ENCODE data around the gene CSNK1D. TPM values are rescaled to one million over a fixed set of nuclear protein-coding genes. Genes with fewer than 3 reads are reported as not detected.

CSNK1D gene
- total RNA-seq, 1 experiment from 2014 or later = 137 TPM

GRCh38 chr17:82223517-82223916 is 50.0 kb downstream of the CSNK1D start:
- H3K23ac ChIP-seq (ENCODE audit: insufficient read length, low read depth, low read length) = no peak overlapping the region
- TF ChIP-seq CTCF (conservative IDR thresholded peaks at IDR 0.05) = no peak
- Mint-ChIP-seq H3K9me3 (0 out of 5 replicates have a peak, but pooled peaks cover 0 to 3% of the 10 kb centered on the region in 2 experiments), H3K36me3 (ENCODE audit: insufficient read depth in 1 of 3, low read depth in 3 of 3) (no peaks in the 10 kb centered on the region; a peak in 1 of 7 replicates), H3K27ac (no peak overlapping the region), H3K27me3 (ENCODE audit: low read depth) (peaks cover 57% of the 10 kb centered on the region), H3K4me3 (no peak overlapping the region), H3K4me1 (no peaks in the 10 kb centered on the region)
- no peak overlapping the region for H3K18ac ChIP-seq (ENCODE audit: insufficient read length, low read depth, low read length)
- H3K79me1 ChIP-seq (ENCODE audit: insufficient read depth, low read depth, low read length, poor library complexity, severe bottlenecking) = no peaks in the 10 kb centered on the region
- DNase-seq = no peak
- H2BK120ac ChIP-seq (ENCODE audit: low read depth, low read length, poor library complexity, severe bottlenecking) = no peak overlapping the region
- H3K27ac ChIP-seq (ENCODE audit: insufficient read length, low read depth, low read length) = no peak overlapping the region
- no peak overlapping the region for H2BK5ac ChIP-seq (ENCODE audit: insufficient read length, low read length)
- no peak overlapping the region for H3K4me2 ChIP-seq (ENCODE audit: insufficient read depth, insufficient read length, low read length)
- no peak overlapping the region for H3K14ac ChIP-seq (ENCODE audit: insufficient read depth, low read length)
- H3K27me3 ChIP-seq (ENCODE audit: insufficient read depth, low read length) = peaks cover 8% of the 10 kb centered on the region; the same call in 1 of the 2 replicates
- no peak overlapping the region for H3K4ac ChIP-seq (ENCODE audit: low read depth, low read length)
- no CpG with 5 or more reads among the region's 5 CpGs for WGBS (ENCODE audit: extremely low coverage, insufficient read length, low lambda C conversion rate)
- no peak overlapping the region for H4K5ac ChIP-seq (ENCODE audit: insufficient read length, low read depth, low read length)
- H3K9me3 ChIP-seq (ENCODE audit: control insufficient read depth, low read depth, low read length) = no peaks in the 10 kb centered on the region
- no peak overlapping the region for H2AK5ac ChIP-seq (ENCODE audit: insufficient read length, low read length)
- no peak overlapping the region for H2BK15ac ChIP-seq (ENCODE audit: low read depth, low read length)
- no peak overlapping the region for H2AFZ ChIP-seq (ENCODE audit: low read length)
- peaks cover 3% of the 10 kb centered on the region for H3K23me2 ChIP-seq (ENCODE audit: insufficient read length, low read depth, low read length, poor library complexity, severe bottlenecking)
- H4K8ac ChIP-seq (replicated peaks; ENCODE audit: insufficient read length, low read depth, low read length) = no peak overlapping the region
- H4K91ac ChIP-seq (ENCODE audit: insufficient read length, low read depth, low read length) = no peak overlapping the region
- peaks cover 2% of the 10 kb centered on the region for H4K20me1 ChIP-seq (ENCODE audit: control insufficient read depth, insufficient read depth, insufficient read length)
- no peaks in the 10 kb centered on the region for H3K4me1 ChIP-seq (ENCODE audit: insufficient read depth, low read length)
- H3K56ac ChIP-seq (ENCODE audit: insufficient read length, low read depth, low read length) = no peak overlapping the region
- no peaks in the 10 kb centered on the region for H3K79me2 ChIP-seq (ENCODE audit: insufficient read depth, low read length)
- H3K9ac ChIP-seq (ENCODE audit: extremely low read depth, insufficient read length, low read length) = no peak overlapping the region
- H2BK20ac ChIP-seq (ENCODE audit: low read depth, low read length, poor library complexity, severe bottlenecking) = no peak overlapping the region
- no peak overlapping the region for H3T11ph ChIP-seq (ENCODE audit: low read length)
- H2BK12ac ChIP-seq (ENCODE audit: insufficient read length, low read depth, low read length) = no peak overlapping the region

Measured in H9 (cell line).